ENCODE measurements around the gene ST7.

- TF ChIP-seq CTCF (optimal IDR thresholded peaks at IDR 0.05 in 1 of 3, IDR thresholded peaks at IDR 0.05 in 1 of 3, conservative IDR thresholded peaks at IDR 0.05 in 1 of 3; ENCODE audit: extremely low read depth in 1 of 3, insufficient read depth in 2 of 3, low read length in 3 of 3): no peak
- TF ChIP-seq EZH2 (IDR thresholded peaks at IDR 0.05; ENCODE audit: low read length): no peak
Measured at GRCh38 chr7:117203205-117203604, 249.9 kb downstream of the ST7 start.
